DMS79 treated with DMSO at 0.1 percent for 48 hours (cell line): ENCODE data around the gene TBKBP1.

ENCODE experiments used
- DNase-seq: peaks from one replicate; lab custom pipeline; 2025; lab: John Stamatoyannopoulos, UW

The TBKBP1 gene, protein sequence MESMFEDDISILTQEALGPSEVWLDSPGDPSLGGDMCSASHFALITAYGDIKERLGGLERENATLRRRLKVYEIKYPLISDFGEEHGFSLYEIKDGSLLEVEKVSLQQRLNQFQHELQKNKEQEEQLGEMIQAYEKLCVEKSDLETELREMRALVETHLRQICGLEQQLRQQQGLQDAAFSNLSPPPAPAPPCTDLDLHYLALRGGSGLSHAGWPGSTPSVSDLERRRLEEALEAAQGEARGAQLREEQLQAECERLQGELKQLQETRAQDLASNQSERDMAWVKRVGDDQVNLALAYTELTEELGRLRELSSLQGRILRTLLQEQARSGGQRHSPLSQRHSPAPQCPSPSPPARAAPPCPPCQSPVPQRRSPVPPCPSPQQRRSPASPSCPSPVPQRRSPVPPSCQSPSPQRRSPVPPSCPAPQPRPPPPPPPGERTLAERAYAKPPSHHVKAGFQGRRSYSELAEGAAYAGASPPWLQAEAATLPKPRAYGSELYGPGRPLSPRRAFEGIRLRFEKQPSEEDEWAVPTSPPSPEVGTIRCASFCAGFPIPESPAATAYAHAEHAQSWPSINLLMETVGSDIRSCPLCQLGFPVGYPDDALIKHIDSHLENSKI

DNA sequence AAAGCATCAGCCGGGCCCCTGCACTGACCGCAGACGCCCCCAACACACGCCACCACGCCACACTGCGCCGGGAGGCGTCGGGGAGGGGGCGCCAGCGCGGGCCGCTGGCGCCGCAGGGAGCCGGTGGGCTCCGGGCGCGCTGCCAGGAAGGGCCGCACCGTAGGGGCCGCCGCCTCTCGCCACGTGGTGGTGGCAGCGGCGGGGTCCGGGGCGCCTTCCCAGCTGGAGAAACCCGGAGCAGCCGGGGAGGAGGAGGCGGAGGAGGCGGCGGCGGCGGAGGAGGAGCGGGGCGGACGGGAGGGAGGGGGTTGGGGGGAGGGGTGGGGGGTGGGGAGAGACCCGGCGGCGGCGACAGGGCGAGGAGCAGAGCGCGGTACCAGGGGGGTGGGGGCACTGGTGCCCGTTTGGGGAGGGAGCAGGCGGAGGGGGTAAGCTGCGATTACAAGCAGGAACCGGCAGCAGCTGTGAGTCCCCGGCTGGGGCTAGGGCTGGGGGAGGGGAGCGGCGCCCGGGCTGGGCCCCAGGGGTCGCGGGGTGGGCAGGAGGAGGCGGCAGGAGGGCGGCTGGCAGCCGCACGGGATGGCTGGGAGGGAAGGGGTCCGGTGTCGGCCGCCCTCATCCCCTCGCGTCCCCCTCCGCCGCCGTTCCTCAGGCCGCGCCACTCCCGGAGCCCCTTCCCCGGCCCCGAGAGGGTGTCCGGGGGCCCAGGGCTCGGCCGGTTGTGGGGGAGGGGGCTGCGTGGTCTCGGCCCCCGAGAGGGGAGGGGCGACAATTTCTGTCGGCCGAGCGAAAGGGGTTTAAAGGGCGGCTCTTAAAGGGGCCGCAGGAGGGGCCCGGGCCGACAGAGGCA, at the start of gene TBKBP1:
TBKBP1 (plus strand) TSS at position 431 of the 850 bp plus-strand sequence. CDS start 1,952 bp downstream, outside the sequence.
- peak; percentile 15 for DNase-seq

DNA sequence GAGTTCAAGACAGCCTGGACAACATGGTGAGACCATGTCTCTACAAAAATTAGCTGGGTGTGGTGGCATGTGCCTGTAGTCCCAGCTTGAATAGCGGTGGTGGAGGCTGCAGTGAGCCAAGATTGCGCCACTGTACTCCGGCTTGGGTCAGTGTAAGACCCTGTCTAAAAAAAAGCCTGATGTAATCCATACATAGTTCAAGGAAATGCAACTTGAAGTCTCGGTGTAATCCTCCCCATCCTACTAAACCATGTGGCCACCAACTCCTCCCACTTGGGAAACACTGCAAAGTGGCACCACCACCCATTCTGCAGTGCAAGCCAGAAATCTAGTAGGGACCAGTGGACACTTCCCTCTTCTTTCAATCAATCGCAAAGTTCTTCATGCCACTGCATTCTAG, 49.6 kb upstream of the TBKBP1 start:
- DNase-seq = no peak

DNA sequence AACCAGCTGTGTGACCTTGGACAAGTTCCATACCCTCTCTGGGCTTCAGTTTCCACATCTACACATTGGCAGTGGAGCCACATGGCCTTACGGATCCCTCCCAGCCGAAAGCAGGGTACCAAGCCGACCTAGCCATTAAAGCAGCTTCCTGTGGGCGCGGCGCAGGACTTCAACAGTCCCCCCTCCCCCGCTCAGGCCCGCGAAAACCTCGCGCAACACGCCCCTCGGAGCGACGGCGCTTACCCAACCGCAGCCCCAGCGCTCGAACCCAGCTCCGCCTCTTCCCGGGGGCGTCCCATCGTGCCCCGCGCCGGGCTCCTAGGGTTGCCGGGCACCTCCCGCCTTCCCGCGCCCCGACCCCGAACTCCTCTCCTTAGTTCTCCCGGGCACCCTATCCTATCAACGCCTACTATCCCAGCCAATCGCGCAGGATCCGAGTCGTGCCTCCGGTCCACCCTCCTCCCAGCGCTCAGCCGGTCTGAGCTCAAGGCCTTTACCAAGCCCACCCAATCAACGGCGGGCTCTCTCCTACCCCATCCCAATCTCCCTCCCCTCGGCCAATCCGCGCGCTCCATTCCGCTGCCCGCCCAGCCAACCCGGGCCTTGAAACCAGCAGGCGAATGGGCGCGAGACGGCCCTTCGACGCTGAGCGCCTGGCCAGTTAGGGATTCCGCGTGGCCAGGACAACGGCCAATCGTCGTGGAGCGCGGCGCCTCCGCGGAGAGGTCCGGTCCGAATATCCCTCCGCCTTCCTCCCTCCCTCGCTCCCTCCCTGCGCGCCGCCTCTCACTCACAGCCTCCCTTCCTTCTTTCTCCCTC, 44.6 kb upstream of the TBKBP1 start, which contains the start of gene KPNB1:
KPNB1 (plus strand) TSS at position 767 of the 819 bp plus-strand sequence. CDS start 326 bp downstream, outside the sequence.
- DNase-seq = peak; percentile 97

- DNase-seq = no peak
Measured at GRCh38 chr17:47649972-47650524, 43.9 kb upstream of the TBKBP1 start.

DNA sequence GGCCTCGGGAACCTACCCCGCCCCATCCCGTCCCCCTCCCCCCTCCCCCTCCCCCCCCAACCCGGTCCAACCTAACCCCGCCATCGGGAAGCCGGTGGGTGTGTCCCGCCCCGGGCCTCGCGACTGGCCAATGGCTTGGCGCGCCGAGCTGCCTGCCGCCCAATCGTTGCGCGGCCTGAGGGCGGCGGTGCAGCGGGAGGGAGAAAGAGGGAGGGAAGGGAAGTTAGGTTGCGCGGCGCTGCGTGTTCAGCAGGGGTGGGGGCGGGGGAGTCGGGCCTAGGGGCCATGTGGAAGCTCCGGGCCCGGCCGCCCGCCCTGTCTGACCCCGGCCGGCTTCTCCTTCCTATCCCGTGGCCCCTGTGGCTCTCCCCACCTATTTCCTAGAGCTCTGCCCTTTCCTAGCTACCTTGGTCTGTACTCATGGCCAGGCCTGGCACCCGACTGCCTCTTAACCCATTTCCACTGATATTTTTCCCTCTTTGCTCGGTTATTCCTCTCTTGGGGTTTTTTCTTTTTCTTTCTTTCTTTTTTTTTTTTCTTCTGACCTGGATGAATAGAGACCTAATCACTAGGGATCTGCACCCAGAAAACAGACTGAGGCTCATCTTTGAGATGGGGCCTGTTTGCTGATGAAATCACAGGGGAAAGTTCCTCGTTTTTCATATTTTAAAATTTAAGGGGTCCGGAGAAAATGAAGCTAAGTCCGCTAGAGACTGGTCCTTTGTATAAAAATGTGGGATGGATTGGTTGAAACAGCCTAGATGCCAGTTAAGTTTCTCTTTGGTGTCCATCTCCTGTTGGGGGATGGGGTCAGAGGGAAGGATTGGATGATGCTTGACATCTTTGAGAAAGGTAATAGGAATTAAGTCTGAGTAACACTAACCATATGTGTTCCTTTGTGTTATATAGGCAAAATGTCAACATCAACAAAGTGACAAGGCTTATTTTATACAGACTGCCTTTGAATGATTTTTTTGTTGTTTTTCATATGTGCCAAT, 43.1 kb upstream of the TBKBP1 start:
- peak; percentile 85 for DNase-seq

GRCh38 chr17:47651704-47652103, 42.3 kb upstream of the TBKBP1 start:
- no peak for DNase-seq

GRCh38 chr17:47652570-47652969, 41.4 kb upstream of the TBKBP1 start:
- DNase-seq = no peak

GRCh38 chr17:47653442-47653841, 40.5 kb upstream of the TBKBP1 start:
- DNase-seq = no peak

DNA sequence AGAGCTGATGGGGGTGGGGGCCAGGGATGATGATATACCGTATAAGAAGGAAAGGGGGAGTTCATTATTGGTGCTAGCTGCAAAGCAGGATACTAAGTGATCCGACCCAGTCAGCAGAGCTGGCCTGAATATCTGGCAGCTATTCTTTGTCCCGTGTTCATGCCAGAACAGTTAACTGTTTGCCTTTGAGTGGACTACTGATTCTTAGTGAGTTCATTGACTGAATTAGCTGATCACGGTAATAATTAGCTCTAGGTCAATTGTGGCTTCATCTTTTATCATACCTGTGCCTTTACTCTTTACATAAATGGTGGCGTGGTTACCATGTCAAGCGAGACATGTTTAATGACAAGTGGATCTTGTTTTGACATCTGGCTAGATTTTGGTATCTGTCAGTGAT, 39.0 kb upstream of the TBKBP1 start:
- DNase-seq = no peak

GRCh38 chr17:47660064-47660492, 33.9 kb upstream of the TBKBP1 start:
- no peak for DNase-seq

DNA sequence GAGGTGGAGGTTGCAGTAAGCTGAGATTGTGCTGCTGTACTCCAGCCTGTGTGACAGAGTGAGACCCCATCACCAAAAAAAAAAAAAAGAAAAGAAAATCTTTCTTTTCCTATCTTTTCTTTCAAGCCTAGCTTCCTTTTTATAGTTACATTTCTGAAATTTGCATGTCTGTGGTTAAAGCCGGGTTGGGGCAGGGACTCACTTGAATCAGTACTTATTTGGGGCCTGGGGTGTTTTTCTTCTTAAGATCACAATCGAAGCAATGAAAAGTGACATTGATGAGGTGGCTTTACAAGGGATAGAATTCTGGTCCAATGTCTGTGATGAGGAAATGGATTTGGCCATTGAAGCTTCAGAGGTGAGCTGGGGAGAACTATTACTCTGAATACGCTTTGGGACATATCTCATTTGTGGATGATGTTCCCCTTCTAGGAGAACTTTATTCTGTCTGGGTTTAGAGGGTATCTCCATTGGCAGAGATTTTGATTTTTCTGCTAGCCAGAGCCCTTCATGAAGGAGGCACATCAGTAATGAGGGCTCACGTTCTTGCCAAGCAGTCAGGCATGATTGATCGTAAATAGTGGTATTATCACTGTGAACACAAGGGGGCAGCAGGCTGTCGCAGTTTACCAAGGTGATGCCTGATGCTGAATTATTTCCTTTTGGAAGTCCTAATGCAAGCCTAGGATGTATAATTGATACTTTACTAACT, 29.9 kb upstream of the TBKBP1 start:
- peak; percentile 64 for DNase-seq

- no peak for DNase-seq
Measured at GRCh38 chr17:47664624-47664941, 29.4 kb upstream of the TBKBP1 start.

DNA sequence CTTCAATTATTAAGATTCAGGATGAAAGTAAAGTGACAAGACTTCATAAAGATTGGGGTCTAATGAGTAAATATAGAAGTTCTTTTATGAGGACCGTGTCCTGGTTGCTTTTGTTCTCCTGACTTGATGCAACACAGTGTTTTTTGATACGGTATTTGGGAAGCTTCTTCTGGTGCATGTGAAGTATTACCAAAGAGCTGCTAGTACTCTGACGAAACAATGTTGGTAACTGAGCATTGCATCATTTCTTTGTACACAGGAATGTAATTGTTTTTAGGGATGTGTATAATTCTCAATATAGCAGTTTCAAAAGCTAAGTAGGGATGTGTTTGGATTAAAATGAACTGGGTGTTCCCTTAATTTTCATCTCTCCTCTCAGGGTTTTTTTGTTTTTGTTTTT, 28.3 kb upstream of the TBKBP1 start:
- DNase-seq = no peak

DNA sequence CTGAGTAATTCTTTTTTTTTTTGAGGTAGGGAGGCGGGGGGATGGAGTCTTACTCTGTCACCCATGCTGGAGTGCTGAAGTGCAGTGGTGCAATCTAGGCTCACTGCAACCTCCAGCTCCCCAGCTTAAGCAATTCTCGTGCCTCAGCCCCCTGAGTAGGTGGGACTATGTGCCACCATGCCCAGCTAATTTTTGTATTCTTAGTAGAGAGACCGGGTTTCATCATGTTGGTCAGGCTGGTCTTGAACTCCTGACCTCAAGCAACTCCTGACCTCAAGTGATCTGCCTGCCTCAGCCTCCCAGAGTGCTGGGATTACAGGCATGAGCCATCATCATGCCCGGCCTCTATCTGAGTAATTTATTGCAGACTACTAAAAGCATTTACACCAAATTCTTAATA, 24.9 kb upstream of the TBKBP1 start:
- no peak for DNase-seq

- DNase-seq = no peak
Measured at GRCh38 chr17:47670064-47670463, 23.9 kb upstream of the TBKBP1 start.

DNA sequence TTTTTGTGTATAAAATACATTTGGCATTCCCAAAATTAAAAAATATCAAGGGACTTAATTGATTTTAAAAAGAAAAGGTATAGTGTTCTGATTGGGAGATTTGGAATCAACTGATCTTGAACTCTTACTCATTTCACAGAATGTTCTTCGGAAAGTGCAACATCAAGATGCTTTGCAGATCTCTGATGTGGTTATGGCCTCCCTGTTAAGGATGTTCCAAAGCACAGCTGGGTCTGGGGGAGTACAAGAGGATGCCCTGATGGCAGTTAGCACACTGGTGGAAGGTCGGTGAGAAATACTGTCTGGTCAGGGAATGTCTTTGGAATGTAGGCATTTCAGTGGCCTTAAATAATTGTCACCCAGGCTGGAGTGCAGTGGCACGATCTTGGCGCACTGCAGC, 19.5 kb upstream of the TBKBP1 start:
- DNase-seq = no peak

DNA sequence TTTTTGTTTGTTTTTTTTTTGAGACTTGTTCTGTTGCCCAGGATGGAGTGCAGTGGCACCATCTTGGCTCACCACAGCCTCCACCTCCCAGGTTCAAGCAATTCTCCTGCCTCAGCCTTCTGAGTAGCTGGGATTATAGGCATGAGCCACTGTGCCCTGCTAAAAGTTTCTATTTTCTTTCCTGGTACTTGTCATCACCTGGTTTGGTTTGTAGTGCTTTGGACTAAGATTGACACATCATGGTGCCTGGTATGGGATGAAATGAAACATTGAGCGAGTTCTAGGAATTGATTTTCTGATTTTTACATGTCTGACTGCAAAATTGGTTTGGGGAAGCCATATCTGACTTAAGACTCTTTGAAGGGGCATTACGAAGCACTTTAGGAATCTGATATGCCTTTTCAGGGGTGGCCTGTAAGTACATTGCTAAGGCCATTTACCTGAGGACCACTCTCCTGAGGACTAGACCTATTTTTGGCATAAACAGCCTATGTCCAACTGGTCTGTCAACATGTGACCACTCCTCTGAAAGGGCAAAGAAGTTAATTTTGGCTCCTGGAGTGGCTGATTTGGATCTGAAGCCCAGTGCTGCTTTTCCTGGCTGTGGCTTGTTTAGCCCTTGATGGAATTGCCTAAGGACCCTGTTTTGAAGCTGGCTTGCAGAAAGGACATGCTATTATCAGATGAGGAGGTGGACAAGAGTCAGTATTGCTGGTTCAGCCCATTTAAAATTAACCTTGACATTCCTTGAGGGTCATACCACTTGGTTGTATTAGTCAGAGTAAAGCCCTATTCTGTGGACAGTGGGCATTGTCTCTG, 18.4 kb upstream of the TBKBP1 start:
- DNase-seq = no peak

GRCh38 chr17:47676199-47676472, 17.8 kb upstream of the TBKBP1 start:
- no peak for DNase-seq
